NCI-H2081 treated with DMSO at 0.1 percent for 48 hours (cell line): ENCODE data around the gene ITM2C.

Experiments used
- DNase-seq: peaks from one replicate; lab custom pipeline; 2025; lab: John Stamatoyannopoulos, UW

Gene ITM2C

DNA sequence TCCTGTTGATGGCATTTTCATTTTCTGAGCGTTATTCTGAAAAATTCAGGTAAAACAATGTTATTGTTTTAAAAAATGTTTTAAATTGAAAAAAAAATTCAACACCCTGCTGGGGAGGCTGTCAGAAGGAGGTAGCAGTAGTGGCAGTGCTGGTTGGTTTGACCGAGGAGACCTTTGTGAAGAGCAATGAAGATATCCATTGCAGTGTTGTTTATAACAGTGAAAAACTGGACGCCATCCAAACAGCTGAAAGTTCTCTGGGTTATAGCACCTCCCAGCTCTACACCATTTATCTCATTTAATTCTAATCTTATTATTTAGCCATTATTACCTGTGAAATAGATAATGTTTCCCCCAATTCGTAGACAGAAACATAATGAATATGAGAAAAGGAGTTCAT, 12.6 kb upstream of the ITM2C start:
- no peak for DNase-seq

DNA sequence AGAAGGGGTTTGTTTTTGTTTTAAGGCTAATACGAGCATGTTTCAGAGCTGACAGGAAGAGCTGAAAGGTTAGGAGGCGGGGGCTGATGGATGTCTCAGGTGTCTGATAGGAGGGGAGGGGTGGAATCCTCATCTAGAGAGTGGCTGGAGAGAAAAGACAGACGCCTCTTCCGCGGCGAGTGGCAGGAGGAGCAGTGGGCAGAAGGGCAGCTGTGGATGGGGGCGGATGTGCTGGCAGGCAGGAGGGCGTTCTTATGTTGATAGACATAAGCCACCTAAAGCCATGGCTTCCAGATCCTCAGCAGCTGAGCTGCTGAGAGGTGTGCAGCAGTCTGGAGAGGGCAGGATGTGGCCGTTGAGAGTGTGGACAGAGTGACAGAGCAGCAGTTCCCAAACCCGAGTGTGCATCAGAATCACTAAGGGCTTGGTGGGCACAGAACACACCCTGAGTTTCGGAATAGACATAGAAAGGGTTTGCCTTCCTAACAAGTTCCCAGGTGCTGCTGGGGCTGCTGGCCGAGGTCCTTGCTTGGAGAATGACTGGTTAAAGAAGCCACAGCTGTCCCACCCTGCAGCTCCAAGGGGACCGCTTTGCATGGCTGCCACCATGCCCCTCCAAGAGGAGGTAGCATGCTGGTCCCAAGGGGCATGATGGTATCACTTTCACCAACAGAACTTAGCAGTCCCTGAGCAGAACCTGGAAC, 3.0 kb upstream of the ITM2C start:
- no peak for DNase-seq

DNA sequence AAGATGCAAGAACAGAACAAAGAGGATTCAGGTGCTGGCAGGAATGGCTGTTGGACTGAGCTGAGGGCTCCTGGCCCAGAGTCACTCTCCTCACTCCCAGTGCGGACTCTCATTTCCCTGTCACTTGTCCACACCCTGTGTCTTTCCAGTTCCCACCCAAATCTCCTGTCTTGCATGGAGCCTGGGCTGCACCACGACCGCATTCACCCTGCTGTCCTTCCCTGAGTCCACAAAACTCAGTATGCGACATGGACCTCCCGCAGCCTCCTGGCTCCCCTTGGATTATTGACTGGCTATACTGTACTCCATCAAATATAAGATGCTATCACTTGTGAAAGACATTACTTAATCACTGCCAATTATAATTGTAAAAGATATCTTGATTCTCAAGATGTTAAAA, 2.5 kb upstream of the ITM2C start:
- no peak for DNase-seq

DNA sequence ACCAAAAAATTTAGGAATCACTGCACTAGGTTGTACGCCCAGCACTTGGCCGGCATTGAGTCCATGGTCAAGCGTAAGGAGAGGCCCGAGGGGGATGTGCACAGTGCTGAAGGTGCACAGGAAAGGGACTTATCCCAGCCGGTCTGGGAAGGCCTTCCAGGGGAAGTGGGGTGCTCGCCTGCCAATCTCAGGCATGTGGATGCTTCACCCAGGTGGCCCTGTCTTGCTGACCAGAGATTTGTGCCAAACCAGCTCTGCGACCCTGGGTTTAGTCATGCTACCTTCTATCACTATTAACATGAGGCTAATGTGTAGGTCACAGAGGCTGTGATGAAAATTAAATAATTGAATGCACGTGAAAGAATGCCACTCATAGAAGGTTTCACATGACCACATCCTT, 1.7 kb upstream of the ITM2C start:
- DNase-seq: no peak

DNA sequence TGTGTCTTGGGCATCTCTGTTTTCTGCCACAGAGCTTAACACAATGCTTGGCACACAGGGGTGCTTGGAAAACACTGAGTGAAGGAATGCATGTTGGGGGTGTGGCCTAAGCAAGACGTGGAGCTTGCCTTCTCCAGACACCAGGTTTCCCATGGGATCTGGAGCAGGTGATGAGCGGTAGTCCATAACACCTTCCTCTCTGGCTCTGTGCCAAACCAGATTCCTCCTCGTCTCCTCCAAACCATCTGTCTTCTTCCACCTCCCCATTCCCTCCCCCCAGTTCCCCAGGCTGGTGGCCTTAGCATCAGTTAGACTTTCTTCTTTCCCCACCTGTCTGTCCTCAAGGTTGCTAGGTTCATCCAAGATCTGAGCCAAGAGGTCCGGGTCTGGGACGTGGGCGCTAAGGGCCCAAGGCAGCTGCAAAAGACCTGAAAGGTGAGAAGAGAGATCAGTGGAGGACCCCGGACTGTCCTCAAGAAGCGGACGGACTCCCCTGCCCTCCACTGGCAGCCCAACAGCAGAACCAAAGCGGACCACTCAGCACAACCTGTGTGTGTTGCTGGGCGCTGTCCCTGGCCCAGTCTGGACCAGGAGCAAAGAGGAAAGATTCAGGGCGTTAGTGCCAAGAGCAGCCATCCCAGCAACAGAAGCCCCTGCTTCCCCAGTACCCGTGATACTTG, 1.2 kb upstream of the ITM2C start:
- DNase-seq: no peak

DNA sequence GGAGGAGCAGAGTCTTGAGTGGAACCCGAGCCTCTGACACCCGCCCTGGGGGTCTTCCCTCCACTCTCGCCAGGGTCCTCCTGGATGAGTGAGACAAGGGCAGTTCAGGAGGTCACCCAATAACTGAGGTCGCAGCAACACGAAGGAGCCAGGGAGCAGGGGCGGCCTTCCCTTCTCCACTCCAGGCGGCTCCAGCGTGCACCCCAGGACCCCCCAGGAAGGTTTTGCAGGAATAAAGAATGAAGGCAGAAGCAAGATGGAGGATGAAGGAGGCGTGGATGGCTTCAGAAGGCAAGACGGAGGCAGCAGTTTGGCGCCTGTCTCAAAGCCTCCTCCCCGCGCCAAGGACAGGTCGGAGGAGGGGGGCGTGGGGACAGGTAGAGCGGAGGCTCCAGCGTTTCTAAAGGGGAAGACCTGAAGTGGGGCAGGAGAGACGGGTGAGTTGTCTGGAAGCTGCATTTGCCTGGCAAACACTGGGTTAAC, 579 bp upstream of the ITM2C start:
- no peak for DNase-seq

DNA sequence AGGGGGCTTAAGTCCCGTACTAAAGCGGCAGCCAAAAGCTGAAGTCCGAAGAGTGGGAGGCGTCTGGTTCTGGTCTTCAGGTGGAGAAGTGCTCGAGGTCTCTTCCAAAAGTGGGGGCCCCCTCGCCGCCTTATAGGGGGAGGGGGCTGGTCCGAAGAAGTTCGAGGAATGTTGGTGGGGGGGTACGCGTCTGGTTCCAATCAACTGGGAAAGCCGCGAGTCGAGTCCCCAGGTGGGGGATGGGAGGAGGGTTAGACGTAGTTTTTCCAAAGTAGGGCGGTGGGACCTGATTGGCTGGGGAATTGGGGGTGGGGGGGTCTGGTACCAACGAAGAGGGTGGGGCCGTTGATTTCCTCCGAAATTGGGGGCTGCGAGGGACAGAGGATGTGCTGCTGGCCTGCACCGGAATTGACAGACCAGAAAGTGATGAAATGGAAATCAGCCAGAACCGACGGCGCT, 594 bp downstream of the ITM2C start:
- DNase-seq: no peak

DNA sequence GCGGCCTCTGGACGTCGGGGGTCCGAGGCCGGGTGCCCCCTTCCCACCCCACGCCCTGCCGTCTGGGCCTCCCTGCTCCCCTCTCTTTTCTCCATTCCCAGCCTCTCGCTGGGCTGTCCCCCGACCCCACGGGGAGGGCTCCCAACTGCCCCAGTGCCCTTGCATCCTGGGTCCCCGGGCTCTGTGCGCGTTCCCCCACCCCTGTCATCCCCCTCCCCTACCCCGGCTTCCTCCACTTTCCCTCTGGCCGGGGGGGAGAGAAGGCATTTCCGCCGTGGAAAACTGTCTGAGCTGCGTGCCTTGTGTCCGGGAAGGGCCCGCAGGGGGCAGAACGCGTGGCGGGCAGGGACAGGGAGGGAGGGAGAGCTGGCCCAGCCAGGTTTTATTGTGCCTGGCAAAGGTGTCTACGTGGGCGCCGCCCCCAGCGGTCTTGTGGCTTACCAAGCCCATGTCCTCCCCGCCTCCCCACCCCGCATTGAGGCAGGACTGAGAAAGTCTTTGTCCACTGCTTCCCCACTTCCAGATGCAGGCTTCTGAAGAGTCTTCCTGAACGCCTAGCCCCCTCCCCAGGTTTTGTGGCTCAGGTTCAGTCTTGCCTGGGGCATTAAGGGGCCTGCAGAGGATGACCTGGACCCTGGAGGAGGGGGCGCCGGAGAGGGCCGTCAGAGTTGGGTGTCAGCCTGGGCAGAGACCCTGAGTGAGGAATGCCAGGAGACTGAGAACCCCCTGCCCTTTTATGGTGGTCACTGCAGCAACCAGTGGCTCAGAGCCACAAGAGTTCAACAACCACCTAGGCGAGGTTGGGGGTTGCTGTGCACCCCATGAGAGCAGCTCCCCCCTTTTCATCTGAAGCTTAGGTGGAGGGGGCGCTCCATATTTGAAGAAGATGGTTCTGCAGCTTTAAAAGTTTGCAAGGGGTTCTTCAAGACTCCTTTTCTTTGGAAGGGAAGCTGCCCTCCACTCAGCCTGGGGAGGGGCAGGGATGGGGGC, 1.3 kb downstream of the ITM2C start:
- no peak for DNase-seq

DNA sequence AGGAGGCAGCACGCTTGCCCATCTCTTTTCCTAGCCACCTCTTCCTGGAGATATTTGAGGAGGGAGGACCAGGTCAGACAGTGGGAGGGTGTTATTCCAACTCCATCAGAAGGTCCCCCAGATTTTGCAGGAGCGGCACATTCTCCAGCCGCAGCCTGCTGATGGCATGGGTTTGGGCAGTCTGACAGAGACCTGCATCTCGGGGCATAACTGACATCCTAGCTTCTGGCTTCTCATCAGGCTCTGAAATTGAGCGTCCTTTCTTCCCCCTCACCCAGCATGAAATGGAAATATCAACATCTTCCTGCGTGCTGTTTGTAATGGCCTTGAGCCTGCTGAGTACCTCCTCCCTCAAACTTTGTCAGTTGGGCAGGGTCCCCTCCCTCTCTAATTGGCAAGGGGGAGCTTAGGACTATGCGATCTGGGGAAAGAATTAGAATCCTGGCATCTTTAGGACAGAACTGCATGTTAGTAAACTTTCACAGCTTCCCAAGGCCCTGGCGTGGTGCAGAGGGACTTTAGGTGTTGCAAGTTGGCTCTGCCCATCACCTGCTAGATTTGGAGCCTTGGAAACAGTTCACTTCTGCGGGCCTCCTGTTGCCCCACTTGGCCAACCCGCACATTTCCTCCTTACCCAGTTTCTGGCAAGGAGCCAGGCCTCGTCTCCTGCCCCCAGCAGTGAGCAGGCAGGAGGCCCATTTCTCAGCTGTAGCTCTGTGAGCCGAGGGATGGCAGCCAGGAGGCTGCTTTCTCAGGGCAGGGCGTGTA, 2.2 kb downstream of the ITM2C start:
- no peak for DNase-seq

DNA sequence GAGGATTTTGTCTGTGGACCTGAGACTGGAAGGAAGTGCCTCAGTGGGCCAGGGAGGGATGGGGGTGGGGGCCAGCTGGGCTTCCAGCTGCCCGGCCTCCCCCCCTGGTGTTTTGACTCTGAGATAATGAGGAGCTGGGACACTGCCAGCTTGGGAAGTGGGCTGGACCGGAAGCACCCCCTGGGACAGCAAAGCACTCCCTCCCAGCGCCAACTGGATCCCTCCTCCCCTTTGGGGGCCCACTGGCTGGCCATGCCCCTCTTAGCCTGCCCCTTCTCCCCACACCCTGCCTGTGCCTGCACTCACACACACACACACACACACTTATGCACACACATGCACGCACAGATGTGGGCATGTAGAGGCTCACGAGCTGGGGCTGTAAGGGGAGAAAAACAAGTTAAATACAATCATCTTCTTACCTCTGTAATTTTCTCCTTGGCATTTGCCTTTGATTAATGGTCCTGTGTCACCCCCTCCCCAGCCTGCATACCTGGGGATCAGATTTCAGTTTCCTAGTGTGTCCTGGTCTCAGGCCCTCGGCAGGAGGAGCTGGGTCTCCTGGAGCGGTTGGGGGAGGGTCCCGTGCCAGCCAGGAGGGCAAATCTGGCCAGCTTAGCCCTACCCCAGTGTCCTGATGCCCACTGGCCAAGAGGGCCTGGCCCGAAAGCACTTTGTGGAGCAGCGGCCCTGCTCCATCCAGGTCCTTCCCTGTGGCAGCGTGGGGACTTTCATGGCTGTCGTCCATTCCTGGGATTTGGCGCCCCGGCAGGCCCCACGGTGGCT, 3.6 kb downstream of the ITM2C start:
- no peak for DNase-seq

DNA sequence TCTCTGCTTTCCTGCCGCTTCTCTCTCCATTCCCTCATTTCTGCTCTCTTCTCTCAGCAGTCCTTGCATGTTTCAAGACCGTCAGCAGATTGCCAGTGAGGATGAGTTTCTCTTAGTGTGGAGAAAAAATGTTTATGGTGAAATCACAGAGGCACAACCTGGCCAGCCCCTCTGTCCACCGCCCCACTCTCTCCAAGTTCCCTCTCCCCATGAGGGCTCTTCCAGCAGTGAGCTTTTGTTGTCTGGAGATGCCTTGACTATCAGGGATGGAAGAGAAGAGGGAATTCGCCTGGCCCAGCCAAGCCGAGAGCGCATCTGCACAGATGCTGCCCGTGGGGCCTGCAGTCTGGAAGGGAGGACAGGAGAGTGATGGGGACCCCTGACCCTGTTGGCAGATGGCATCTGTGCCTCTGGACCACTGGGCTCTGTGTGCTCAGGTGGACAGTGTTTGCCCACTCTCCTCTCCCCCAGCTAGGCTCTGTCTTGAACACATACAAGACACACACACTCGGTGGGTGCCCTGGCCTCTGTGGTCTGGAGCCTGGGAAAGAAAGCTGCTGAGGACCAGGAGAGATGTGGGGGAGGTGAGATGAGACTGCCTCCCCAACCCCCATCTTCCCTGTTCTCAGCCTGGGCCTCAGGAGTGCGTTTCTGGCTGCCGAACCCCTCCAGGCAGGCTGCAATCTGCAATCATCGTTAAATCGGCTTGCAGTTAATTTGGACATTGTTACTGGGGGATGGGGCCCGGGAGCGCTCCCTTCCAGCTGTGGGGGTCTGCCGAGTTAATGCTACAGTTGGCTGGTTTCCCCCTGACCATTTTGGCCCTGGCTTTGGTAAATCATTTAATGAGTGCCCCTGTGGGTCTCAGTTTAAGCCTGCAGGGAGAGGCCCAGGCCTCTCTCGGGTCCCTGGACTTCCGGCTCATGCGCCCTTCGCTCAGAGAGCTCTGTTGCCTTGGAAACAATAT, 4.5 kb downstream of the ITM2C start:
- DNase-seq: no peak

DNA sequence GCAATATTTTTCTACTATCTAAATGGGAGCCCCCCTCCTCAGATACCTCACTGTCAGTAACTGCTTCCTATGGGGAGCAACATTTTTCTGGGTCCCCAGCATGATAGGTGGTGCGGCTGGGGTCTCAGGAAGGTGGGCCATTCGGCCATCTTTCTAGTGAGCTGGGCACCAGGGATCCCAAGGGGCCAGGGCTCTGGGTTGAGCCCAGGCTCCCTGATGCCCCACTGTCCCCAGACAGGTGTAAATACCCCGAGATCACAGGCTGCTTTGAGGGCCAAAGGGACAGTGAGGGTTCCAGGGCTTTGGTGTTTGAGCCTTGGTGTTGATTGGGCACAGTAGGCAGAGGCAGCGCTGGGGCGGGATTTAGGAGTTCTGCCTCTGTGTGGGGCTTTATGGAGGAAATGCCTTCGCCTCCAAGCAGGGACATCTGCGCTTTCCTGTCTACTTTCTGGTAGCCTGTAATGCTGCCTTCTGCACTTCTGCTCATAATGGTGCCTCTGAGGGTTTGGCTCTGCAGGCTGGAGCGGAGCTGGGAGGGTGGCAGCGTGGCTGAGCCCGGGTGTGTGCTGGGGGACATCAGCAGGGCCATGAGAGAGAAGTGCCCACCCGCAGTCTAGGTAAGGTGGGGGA, 5.3 kb downstream of the ITM2C start:
- no peak for DNase-seq

DNA sequence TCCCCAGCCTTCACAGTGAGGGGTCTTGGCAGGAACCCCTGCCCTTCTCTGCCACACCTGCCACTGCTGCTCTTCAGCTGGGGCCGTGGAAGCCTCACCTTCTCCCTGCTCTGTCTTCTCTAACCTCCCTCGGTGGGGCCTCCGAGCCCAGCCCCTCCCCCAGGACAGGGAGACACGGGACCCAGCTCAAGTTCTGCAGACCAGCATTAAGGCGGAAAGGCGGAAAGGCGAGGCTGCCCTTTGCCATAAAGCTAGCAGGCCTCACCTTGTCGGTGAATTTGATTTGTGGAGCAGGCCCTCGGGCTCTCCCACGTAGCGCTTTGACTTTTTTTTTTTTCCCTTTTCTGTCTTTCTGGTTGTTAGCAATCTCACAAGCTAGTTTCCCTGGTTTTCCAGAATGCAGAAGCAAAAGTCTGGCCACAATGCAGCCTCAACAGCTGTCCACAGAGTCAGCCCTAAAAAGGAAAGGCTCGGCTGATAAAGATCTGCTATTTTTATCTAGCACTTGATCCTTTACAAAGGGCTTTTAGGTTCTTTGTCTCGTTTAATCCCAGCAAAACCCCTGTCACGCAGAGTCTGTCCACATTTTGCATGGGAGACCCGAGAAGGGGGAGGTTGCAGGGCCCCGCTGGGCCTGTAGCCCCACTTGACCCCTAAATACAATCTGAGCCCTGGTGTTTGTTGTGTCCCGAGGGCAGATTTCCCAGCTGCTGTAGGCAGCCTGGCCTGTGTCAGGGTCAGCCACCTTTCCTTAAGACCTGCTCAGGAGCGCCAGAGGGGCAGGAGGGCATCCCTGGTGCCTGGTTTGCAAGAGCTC, 6.0 kb downstream of the ITM2C start:
- no peak for DNase-seq

DNA sequence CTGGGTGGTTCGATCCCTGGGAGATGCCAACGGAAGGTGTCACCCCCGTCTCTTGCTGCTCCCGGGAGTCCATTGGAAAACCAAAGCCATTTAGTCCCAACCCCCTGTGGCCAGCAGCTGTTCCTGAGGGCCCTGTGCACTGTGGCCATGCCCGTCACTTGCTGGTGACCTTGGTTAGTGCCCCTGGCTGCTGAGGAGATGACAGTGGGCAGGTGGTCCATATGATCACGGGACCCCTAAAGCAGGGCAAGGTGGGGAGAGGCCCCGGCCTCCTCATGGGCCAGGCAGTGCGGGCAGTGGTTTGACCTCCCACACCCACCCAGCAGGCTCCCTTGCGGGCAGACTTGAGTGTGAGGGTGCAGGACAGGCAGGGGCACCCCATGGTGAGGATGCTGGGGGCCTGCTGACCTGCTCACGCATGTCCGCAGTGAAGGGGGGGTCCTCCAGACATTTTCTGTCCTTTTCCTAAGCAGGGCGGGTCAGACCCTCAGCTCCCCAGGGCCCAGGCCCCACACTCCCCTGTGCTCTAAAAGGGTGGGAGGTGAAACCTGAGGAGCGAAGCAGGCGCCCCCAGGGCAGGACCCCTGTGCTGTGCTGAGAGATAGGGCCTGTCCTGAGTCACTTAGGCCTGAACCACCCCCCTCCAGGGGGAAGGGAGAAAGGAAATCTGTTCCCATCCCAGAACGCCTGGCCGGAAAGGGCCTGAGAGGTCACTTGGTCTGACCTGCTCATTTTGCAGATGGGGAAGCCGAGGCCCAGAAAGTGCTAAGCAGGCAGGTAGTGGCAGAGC, 6.8 kb downstream of the ITM2C start:
- DNase-seq: no peak

DNA sequence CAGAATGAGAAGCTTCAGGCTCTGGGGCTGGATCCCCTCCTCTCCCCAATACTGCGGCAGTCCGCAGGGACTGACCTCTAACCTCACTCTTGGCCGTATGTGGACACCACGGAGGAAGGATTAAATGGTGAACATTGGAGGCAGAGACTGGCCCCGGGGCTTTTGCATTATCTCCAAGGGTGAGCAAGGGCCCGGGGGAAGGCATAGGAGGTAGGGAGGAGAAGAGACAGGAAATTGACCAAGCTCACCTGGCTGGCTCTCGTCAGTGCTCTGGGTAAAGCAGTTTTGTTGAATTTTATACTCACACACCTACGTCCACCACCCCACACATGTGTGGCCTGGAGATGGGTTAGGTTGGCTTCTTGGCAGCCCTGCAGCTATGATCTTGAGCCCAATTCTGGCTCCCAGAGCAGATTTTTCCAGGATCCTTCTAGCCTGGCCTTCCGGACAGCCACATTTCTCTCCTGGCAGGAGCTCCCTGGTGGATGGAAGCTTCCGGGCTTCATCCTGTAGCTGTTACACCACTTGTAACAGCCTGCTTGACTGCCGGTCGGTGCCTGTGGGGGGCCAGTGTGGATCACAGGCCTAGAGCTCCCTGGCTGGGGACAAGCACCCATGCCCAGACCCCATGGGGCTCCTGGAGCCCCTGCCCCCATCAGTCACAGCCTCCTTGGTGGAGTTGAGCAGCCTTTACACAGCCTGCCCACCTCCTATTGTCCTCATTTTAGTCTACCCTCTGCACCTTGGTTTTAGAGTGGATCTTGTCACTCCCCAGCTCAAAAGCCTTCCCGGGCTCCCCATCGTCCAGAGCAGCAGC, 7.6 kb downstream of the ITM2C start:
- DNase-seq: no peak

DNA sequence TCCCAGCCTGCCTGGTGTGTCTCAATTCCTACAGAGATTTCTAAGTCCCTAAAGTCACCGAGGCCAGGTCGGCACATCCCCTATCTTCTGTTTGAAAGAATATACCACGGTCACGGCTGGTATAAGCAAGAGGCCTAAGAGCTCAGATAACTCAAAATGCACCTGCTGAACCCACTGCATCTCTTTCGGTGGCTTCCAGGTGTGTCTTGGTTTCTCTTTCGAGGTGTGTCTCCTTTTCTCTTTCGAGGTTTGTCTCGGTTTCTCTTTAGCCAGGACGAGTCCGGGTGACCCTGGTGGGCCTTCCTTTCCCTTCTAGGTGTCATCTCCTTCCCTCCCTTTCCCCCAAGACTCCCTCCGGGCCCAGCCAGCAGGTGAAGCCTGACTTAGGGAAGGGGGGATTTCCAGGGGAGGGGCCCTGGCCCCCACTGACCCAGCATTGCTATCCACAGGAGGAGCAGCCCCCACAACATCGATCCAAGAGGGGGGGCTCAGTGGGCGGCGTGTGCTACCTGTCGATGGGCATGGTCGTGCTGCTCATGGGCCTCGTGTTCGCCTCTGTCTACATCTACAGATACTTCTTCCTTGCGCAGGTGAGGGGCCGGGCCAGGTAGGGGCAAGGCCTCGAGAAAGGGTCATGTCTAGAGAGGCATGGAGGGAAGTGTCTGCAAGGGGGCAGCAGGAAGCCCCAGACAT, 8.4 kb downstream of the ITM2C start:
- DNase-seq: no peak
